HTR-8/SVneo (cell line): ENCODE data around the gene TUBB2A.

Source experiments
- DNase-seq: peaks from one replicate; pipeline ENCODE4 v3.0.0; 2011; ENCODE audit warnings: low spot score, mixed read lengths; ENCODE audit not compliant: insufficient read length
- FAIRE-seq: peaks from 2 replicates; lab custom pipeline; 2011; peaks lifted over from hg19 to GRCh38; lab: Jason Lieb, UNC

Gene TUBB2A

GRCh38 chr6:3128356-3129108 lies 28.8 kb downstream of the TUBB2A start:
- DNase-seq (no peak), FAIRE-seq (no peak)

GRCh38 chr6:3125815-3126214 lies 31.5 kb downstream of the TUBB2A start:
- FAIRE-seq (no peak), DNase-seq (no peak)

GRCh38 chr6:3124667-3125066 lies 32.7 kb downstream of the TUBB2A start:
- no peak for FAIRE-seq

GRCh38 chr6:3122823-3123182 lies 34.5 kb downstream of the TUBB2A start:
- DNase-seq, result no peak
- FAIRE-seq, result no peak

More at GRCh38 chr6:3124667-3125066, 32.7 kb downstream of the TUBB2A start:
- DNase-seq, result no peak

GRCh38 chr6:3120765-3121089 lies 36.6 kb downstream of the TUBB2A start:
- no peak for DNase-seq
- no peak for FAIRE-seq

- DNase-seq, result peak; percentile 57
- no peak for FAIRE-seq
These were observed 38.2 kb downstream of the TUBB2A start for GRCh38 chr6:3119040-3119723.

- DNase-seq, result peak; percentile 99
- FAIRE-seq, result peak; percentile 96
These were observed 38.8 kb downstream of the TUBB2A start, which contains the start of gene BPHL for GRCh38 chr6:3118353-3119039. TSS of gene BPHL (plus strand) at chr6:3118711. CDS start at chr6:3118741, 30 bp downstream.

GRCh38 chr6:3117912-3118352 lies 39.4 kb downstream of the TUBB2A start:
- FAIRE-seq (no peak), DNase-seq (no peak)

- FAIRE-seq, result no peak
- no peak for DNase-seq
These were observed 43.0 kb downstream of the TUBB2A start for GRCh38 chr6:3114377-3114776.

GRCh38 chr6:3109761-3110160 lies 47.6 kb downstream of the TUBB2A start:
- no peak for DNase-seq
- FAIRE-seq, result no peak

- no peak for FAIRE-seq
- DNase-seq, result no peak
These were observed 48.5 kb downstream of the TUBB2A start for GRCh38 chr6:3108746-3109414.
